Measurements from ENCODE around the gene RPL15. TPM values are rescaled to one million over a fixed set of nuclear protein-coding genes. Genes with fewer than 3 reads are reported as not detected.

Gene RPL15
- total and polyA plus RNA-seq, 10 of the 15 experiments (the other 5 are each of a cell fraction or from before 2014, with no cell fraction given), result 2,885 to 10,761 (median 4,017) TPM

- Histone ChIP-seq H3K9ac (ENCODE audit: control insufficient read depth, insufficient read depth, low read length) (no peak overlapping the region), H3K27me3 (replicated peaks in 1 of 2; ENCODE audit: control insufficient read depth in 2 of 2, insufficient read depth in 2 of 2, low read length in 1 of 2) (no peaks in the 10 kb centered on the region), H2AFZ (ENCODE audit: control insufficient read depth, low read depth, low read length) (no peak overlapping the region), H3K4me1 (ENCODE audit: control insufficient read depth, insufficient read depth, low read length) (peaks cover 7% of the 10 kb centered on the region), H3K9me3 (replicated peaks; ENCODE audit: control insufficient read depth, insufficient read depth, low read length) (no peaks in the 10 kb centered on the region), H3K4me2 (ENCODE audit: control insufficient read depth, insufficient read depth) (no peak overlapping the region), H3K36me3 (ENCODE audit: control insufficient read depth in 2 of 2, insufficient read depth in 2 of 2, low read length in 1 of 2) (no peaks in the 10 kb centered on the region; a peak in 1 of 4 replicates), H4K20me1 (ENCODE audit: control insufficient read depth, insufficient read depth) (no peaks in the 10 kb centered on the region), H3K4me3 (no peak overlapping the region), H3K79me2 (ENCODE audit: control insufficient read depth, insufficient read depth, low read length) (peaks cover 9% of the 10 kb centered on the region), H3K27ac (ENCODE audit: control insufficient read depth, insufficient read depth) (no peak overlapping the region)
- in situ Hi-C loops (cut with MboI), result no loop called here
- SMC1A ChIA-PET (ENCODE audit: uncharacterized antibody, unreplicated experiment), result interaction anchor here (0.6 kb wide), 1 partner anchor 182 kb away, joined by 3 read pairs; no protein-coding TSS in a partner anchor
- no peak for DNase-seq (ENCODE audit: low read depth, low spot score)
- ATAC-seq, result no peak
- POLR2A ChIA-PET, result interaction anchor here (0.6 to 0.7 kb wide), 2 partner anchors 1138 to 1870 kb away, joined by 3 read pairs; no protein-coding TSS in a partner anchor
- intact Hi-C loops (cut with micrococcal nuclease; ENCODE audit: unreplicated experiment), result no loop called here
- no peak for FAIRE-seq
- 98% methylated on average over 3 of the region's 3 CpGs for WGBS (ENCODE audit: insufficient coverage, insufficient replicate concordance, low lambda C conversion rate, missing lambda C conversion rate)
- RAD21 ChIA-PET (ENCODE audit: unreplicated experiment), result no interaction called here
- CTCF ChIA-PET, result interaction anchor here (0.6 kb wide), 1 partner anchor 123 kb away, joined by 3 read pairs; no protein-coding TSS in a partner anchor
- BruUV-seq (replicated peaks), result no TSS peak
- TF ChIP-seq CHD1 (IDR thresholded peaks at IDR 0.05; ENCODE audit: low read depth, low read length), result no peak
- no peak for TF ChIP-seq EP300 (IDR thresholded peaks at IDR 0.05; ENCODE audit: borderline replicate concordance in 1 of 2, control insufficient read depth in 1 of 2, low read depth in 2 of 2, low read length in 2 of 2)
- TF ChIP-seq MXI1 (IDR thresholded peaks at IDR 0.05; ENCODE audit: low read depth, low read length), result no peak
- no peak for TF ChIP-seq ZBTB33 (IDR thresholded peaks at IDR 0.05)
- no peak for TF ChIP-seq E2F4 (IDR thresholded peaks at IDR 0.05; ENCODE audit: low read depth, low read length)
- TF ChIP-seq NRF1 (conservative IDR thresholded peaks at IDR 0.05; ENCODE audit: low read depth, low read length), result no peak
- TF ChIP-seq SUZ12 (IDR thresholded peaks at IDR 0.05; ENCODE audit: unreplicated experiment), result no peak
- TF ChIP-seq EGR1 (IDR thresholded peaks at IDR 0.05; ENCODE audit: borderline replicate concordance in 1 of 2, low read depth in 2 of 2, low read length in 2 of 2), result no peak
- TF ChIP-seq STAT1 (conservative IDR thresholded peaks at IDR 0.05), result no peak
- TF ChIP-seq POU2F2 (IDR thresholded peaks at IDR 0.05; ENCODE audit: borderline replicate concordance, low read depth, low read length), result no peak
- TF ChIP-seq ZBTB40 (IDR thresholded peaks at IDR 0.05; ENCODE audit: borderline replicate concordance), result no peak
- no peak for TF ChIP-seq TARDBP (IDR thresholded peaks at IDR 0.05; ENCODE audit: borderline replicate concordance)
- TF ChIP-seq PRDM15 (CRISPR knock-in tag; IDR thresholded peaks at IDR 0.05), result no peak
Measured at GRCh38 chr3:23956701-23957100, 39.8 kb downstream of the RPL15 start.
